Measurements from ENCODE around the gene APOD.

The APOD gene

GRCh38 chr3:195584543-195584870 lies 767 bp upstream of the APOD start:
- DNase-seq (ENCODE audit: low read depth) = no peak
- TF ChIP-seq, protein P1, sequence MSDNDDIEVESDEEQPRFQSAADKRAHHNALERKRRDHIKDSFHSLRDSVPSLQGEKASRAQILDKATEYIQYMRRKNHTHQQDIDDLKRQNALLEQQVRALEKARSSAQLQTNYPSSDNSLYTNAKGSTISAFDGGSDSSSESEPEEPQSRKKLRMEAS (IDR thresholded peaks at IDR 0.05; ENCODE audit: low read depth, low read length) = no peak
- TF ChIP-seq POLR2A (IDR thresholded peaks at IDR 0.05; ENCODE audit: extremely low read depth, insufficient read length) (no peak), CTCF (IDR thresholded peaks at IDR 0.05; ENCODE audit: low read depth, low read length) (no peak), MYC (IDR thresholded peaks at IDR 0.05; ENCODE audit: low read depth, low read length) (no peak)
- no peak overlapping the region for H3K4me3 ChIP-seq (ENCODE audit: low read depth, low read length)

DNA sequence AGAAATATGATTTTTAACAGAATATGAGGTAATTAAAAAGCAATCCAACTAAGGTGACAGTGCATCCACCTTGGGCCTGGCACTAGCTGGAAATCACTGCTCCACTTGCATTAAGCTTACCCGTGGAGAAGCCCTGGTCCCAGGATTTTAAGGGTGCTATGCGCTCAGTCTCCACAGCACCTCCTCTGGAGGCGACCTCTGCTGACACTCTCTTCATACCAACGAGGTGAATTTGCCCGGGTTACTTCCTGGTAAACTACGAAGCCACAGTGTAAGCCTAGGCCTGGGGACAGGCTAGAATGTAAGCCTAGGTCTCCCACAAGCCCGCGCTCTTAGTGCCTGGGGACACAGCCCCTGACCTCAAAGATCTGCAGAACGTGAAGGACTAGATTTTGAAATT lies 793 bp downstream of the APOD start:
- TF ChIP-seq CTCF (IDR thresholded peaks at IDR 0.05; ENCODE audit: low read depth, low read length) (no peak), MYC (IDR thresholded peaks at IDR 0.05; ENCODE audit: low read depth, low read length) (no peak), POLR2A (IDR thresholded peaks at IDR 0.05; ENCODE audit: extremely low read depth, insufficient read length) (no peak)
- TF ChIP-seq, protein P1 (IDR thresholded peaks at IDR 0.05; ENCODE audit: low read depth, low read length) = no peak
- DNase-seq (ENCODE audit: low read depth) = peak; percentile 20
- H3K4me3 ChIP-seq (ENCODE audit: low read depth, low read length) = no peak overlapping the region

DNA sequence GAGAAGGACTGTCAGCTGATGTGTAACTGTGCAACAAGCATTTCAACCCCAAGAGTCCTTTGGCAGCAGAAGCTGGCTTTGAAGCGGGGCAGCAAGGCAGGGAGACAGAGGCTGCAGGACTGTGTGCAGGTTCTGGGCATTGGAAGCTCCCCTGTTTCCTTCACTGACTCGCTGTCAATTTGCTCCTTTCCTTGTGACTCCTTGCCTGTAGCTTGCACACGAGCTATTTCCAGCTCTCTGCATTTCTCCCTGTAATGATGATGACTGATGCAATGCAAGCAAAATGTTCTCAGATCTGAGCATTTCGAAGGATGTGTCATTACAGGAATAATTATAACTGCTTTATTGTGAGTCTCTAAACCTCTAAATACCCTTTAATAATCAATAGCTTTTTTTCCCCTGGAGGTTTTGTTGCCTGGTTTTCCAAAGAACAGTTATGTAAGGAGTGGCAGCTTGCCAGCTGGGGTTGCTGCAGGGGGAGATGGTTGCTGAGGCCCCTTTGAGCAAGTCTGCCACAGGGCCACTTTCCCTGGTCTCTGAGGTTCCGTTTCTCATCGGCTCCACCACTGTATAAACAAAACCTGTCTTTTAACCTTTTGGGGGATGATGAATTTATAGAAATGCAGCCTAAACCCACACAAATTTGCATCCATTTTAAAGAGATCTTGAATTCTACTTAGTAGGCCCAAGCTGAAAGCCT lies 2.8 kb downstream of the APOD start:
- no peak for DNase-seq (ENCODE audit: low read depth)
- H3K4me3 ChIP-seq (ENCODE audit: low read depth, low read length) = no peak overlapping the region
- no peak for TF ChIP-seq CTCF (IDR thresholded peaks at IDR 0.05; ENCODE audit: low read depth, low read length)
- no peak for TF ChIP-seq MYC (IDR thresholded peaks at IDR 0.05; ENCODE audit: low read depth, low read length)
- TF ChIP-seq, protein P1 (IDR thresholded peaks at IDR 0.05; ENCODE audit: low read depth, low read length) = no peak
- no peak for TF ChIP-seq POLR2A (IDR thresholded peaks at IDR 0.05; ENCODE audit: extremely low read depth, insufficient read length)

DNA sequence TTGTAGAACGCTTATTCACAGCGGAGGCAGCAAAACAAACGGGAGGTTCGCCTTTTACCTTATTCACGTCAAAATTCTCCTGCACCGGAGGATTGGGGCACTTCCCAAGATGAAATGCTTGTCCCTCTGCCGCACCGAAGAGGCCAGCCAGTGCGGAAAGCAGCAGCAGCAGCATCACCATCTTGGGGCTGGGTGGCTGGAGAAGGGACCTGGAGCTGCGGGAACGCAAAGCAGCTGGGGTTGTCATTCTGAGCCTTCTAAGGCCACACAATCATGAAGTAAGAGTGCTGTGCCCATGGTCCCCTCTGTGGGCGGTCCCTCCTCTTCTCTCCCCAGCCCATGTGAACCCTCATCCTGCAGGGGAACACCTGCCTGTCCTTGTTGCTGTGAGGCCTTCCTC lies 4.5 kb downstream of the APOD start:
- DNase-seq (ENCODE audit: low read depth) = no peak
- H3K4me3 ChIP-seq (ENCODE audit: low read depth, low read length) = no peak overlapping the region
- TF ChIP-seq CTCF (IDR thresholded peaks at IDR 0.05; ENCODE audit: low read depth, low read length) (no peak), MYC (IDR thresholded peaks at IDR 0.05; ENCODE audit: low read depth, low read length) (no peak), POLR2A (IDR thresholded peaks at IDR 0.05; ENCODE audit: extremely low read depth, insufficient read length) (no peak)
- TF ChIP-seq, protein P1 (IDR thresholded peaks at IDR 0.05; ENCODE audit: low read depth, low read length) = no peak

- DNase-seq (ENCODE audit: low read depth) = no peak
- TF ChIP-seq, protein P1 (IDR thresholded peaks at IDR 0.05; ENCODE audit: low read depth, low read length) = no peak
- TF ChIP-seq MYC (IDR thresholded peaks at IDR 0.05; ENCODE audit: low read depth, low read length) = no peak
- TF ChIP-seq CTCF (IDR thresholded peaks at IDR 0.05; ENCODE audit: low read depth, low read length) = no peak
- no peak for TF ChIP-seq POLR2A (IDR thresholded peaks at IDR 0.05; ENCODE audit: extremely low read depth, insufficient read length)
- no peak overlapping the region for H3K4me3 ChIP-seq (ENCODE audit: low read depth, low read length)
These were observed 5.2 kb downstream of the APOD start for GRCh38 chr3:195578565-195578964.
